ENCODE results near the gene GHDC.

GRCh38 chr17:42169351-42169750 lies 24.9 kb downstream of the GHDC start:
- TF ChIP-seq, protein P1, sequence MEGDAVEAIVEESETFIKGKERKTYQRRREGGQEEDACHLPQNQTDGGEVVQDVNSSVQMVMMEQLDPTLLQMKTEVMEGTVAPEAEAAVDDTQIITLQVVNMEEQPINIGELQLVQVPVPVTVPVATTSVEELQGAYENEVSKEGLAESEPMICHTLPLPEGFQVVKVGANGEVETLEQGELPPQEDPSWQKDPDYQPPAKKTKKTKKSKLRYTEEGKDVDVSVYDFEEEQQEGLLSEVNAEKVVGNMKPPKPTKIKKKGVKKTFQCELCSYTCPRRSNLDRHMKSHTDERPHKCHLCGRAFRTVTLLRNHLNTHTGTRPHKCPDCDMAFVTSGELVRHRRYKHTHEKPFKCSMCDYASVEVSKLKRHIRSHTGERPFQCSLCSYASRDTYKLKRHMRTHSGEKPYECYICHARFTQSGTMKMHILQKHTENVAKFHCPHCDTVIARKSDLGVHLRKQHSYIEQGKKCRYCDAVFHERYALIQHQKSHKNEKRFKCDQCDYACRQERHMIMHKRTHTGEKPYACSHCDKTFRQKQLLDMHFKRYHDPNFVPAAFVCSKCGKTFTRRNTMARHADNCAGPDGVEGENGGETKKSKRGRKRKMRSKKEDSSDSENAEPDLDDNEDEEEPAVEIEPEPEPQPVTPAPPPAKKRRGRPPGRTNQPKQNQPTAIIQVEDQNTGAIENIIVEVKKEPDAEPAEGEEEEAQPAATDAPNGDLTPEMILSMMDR (conservative IDR thresholded peaks at IDR 0.05; ENCODE audit: low read depth, low read length) = no peak
- no peak for TF ChIP-seq EZH2 (IDR thresholded peaks at IDR 0.05; ENCODE audit: borderline replicate concordance, low read depth, low read length, poor library complexity, severe bottlenecking)
